GM12872 (cell line): ENCODE results near the gene EFEMP2.

Experiments used
- CTCF ChIP-seq: IDR thresholded peaks from 3 replicates; pipeline ENCODE4 v1.5.1; 2011; ENCODE audit warnings: low read depth, mild to moderate bottlenecking, low read length, moderate library complexity; ENCODE audit not compliant: insufficient read depth

Gene EFEMP2

GRCh38 chr11:65870307-65870658, 2.3 kb downstream of the EFEMP2 start:
- TF ChIP-seq CTCF: no peak

- no peak for TF ChIP-seq CTCF
These were observed 2.8 kb downstream of the EFEMP2 start for GRCh38 chr11:65869643-65870306.

- TF ChIP-seq CTCF: no peak
These were observed 3.7 kb downstream of the EFEMP2 start for GRCh38 chr11:65868907-65869306.

GRCh38 chr11:65868076-65868667, 4.4 kb downstream of the EFEMP2 start:
- no peak for TF ChIP-seq CTCF

GRCh38 chr11:65867284-65868071, 5.1 kb downstream of the EFEMP2 start:
- TF ChIP-seq CTCF: no peak

- TF ChIP-seq CTCF: no peak
These were observed 5.9 kb downstream of the EFEMP2 start for GRCh38 chr11:65866509-65867283.
